Adipose tissue (tissue), 3 donors: ENCODE measurements around the gene GNPAT. TPM values are rescaled to one million over a fixed set of nuclear protein-coding genes. Genes with fewer than 3 reads are reported as not detected.

ENCODE experiments used
- H3K27ac ChIP-seq: one replicate; pipeline ENCODE4 v1.5.1; 2013; ENCODE audit warnings: low read depth, low read length
- WGBS, 3 donors: extraction: QIAGEN DNeasy Blood & Tissue Kit; methylation state at CpG; one replicate each; pipeline ENCODE4 v1.1.7; 2013; 5-methylcytosine and 5-hydroxymethylcytosine counted together
- polyA plus RNA-seq, 3 donors: library from polyadenylated mRNA; stranded (reverse); fragments of 200-250 nt; gene quantifications; one replicate each; pipeline ENCODE4 v1.2.3, GENCODE V29; 2013
- donor health status: healthy with polysubstance abuse.
- donor health status: Bipolar disorder and iron deficiency.
- donor health status: healthy.

Gene GNPAT
- polyA plus RNA-seq, 3 donors: 25.1 to 33.9 (median 26.5) TPM

GRCh38 chr1:231279683-231280082 is 38.7 kb downstream of the GNPAT start:
- no peak overlapping the region for H3K27ac ChIP-seq
- 85 to 93% (median 87%) methylated on average over 7 of the region's 7 CpGs for WGBS, 3 donors

DNA sequence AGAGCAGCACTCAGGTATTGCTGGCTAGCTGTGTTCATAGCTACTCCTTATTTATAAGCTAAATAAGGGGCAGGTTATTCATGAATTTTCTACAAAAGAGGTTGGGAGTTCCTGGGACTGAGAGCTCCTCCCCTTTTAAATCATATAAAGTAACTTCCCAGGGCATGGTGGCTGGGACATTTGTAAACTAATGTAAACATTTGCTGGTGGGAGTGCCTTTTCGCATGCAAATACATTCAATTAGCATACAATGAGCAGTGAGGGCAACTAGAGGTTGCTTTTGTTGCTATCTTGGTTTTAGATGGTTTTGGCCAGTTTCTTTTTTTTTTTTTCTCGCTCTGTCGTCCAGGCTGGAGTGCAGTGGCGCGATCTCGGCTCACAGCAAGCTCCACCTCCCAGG is 43.4 kb downstream of the GNPAT start:
- WGBS, 3 donors: 84 to 95% (median 95%) methylated on average over 6 of the region's 6 CpGs
- H3K27ac ChIP-seq: no peak overlapping the region

DNA sequence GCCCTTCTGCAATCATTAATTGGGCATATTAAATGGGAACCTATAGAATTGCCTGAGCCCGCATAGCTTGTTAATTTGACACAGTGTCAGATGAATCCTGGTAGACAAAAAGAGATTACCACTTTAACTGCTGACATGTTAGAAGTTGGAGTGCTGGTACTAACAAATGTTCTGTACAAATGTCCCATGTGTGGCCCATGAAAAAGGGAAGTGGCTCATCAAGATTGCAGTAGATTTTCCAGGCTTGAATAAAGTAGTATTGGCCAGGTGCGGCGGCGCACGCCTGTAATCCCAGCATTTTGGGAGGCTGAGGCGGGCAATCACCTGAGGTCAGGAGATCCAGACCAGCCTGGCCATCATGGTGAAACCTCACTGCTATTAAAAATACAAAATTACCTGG is 45.6 kb downstream of the GNPAT start:
- 95 to 99% (median 97%) methylated on average over 6 of the region's 6 CpGs for WGBS, 3 donors
- H3K27ac ChIP-seq: no peak overlapping the region

- 54 to 95% (median 93%) methylated on average over 4 of the region's 4 CpGs for WGBS, 3 donors
- H3K27ac ChIP-seq: no peak overlapping the region
Observed at GRCh38 chr1:231295938-231296337, 54.9 kb downstream of the GNPAT start.

GRCh38 chr1:231301990-231302389 is 61.0 kb downstream of the GNPAT start:
- WGBS, 3 donors: 93 to 98% (median 95%) methylated on average over 3 of the region's 3 CpGs
- H3K27ac ChIP-seq: no peak overlapping the region

- 92 to 97% (median 94%) methylated on average over 10 of the region's 10 CpGs for WGBS, 3 donors
- H3K27ac ChIP-seq: no peak overlapping the region
Observed at GRCh38 chr1:231310391-231310934, 69.5 kb downstream of the GNPAT start.

DNA sequence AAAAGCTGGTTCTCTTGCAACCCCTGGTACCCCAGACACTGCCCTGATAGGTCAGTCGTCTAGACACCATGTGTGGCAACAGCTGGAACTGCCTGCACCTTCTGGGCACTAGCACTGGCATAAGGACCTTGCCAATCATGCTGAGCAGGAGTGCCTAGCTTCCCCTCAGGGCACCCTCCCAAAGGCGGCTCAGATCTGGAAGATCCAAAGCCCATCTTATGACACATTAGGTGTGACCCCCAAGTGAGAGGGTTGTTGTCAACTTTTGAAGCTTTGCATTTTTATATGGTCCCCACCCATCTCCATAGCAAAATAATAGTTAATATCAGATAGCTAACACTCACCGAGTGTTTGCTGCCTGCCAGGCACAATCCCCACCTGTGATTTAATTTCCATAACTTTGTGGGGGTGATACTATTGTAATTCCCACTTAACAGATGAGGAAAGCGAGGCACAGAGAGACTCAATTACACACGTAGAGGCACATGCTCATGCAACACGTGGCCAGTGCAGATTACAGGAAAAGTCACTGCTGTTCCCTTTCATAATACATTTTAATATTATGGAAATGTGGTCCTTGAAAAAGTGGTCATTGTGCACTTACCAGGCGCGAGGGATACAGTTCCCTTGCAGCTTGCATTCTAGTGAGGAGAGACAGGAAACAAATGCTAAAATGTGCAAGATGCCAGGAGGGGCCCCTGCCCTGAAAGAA is 70.9 kb downstream of the GNPAT start:
- H3K27ac ChIP-seq: no peak overlapping the region
- 78 to 84% (median 79%) methylated on average over 8 of the region's 8 CpGs for WGBS, 3 donors

GRCh38 chr1:231312432-231312788 is 71.4 kb downstream of the GNPAT start:
- WGBS, 3 donors: 89 to 97% (median 95%) methylated on average over 5 of the region's 5 CpGs
- H3K27ac ChIP-seq: no peak overlapping the region

GRCh38 chr1:231313661-231314060 is 72.6 kb downstream of the GNPAT start:
- WGBS, 3 donors: 75 to 92% (median 87%) methylated on average over 4 of the region's 4 CpGs
- H3K27ac ChIP-seq: no peak overlapping the region

- H3K27ac ChIP-seq: no peak overlapping the region
- 31 to 39% (median 38%) methylated on average over 11 of the region's 11 CpGs for WGBS, 3 donors
Observed at GRCh38 chr1:231315887-231316286, 74.9 kb downstream of the GNPAT start.

DNA sequence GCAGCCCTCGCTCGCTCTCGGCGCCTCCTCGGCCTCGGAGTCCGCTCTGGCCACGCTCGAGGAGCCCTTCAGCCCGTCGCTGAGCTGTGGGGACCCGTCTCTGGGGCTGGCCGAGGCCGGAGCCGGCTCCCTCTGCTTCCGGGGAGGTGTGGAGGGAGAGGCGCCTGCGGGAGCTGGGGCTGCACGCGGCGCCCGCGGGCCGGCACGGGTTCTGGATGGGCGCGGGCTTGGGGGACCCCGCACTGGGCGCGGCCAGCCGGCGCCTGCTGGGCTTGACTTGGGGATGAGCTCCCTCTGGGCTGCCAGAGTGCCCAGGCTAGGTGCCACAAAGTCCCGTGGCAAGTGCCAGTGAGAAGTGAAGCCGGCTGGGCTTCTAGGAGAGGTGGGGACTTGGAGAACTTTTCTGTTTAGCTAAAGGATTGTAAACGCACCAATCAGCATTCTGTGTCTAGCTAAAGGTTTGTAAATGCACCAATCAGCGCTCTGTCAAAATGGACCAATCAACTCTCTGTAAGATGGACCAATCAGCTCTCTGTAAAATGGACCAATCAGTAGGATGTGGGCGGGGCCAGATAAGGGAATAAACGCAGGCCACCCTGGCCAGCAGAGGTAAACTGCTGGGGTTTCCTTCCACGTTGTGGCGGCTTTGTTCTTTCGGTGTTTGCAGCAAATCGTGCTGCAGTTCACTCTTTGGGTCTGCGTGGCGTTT is 76.4 kb downstream of the GNPAT start:
- WGBS, 3 donors: 95 to 96% (median 96%) methylated on average over 41 to 44 of the region's 44 CpGs

DNA sequence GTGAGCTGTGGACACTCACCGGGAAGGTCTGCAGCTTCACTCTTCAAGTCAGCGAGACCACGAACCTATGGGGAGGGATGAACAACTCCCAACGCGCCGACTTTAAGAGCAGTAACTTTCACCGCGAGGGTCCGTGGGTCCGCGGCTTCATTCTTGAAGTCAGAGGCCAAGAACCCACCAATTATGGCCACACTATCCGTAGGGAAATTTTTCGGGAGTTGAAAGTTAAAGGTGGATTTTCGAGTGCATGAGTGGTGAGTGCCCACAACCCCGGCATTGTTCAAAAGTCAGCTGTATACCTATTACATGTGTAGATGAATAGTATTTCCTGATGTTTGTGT is 77.0 kb downstream of the GNPAT start:
- H3K27ac ChIP-seq: no peak overlapping the region
- 94 to 97% (median 96%) methylated on average over 15 of the region's 15 CpGs for WGBS, 3 donors

More for the DNA sequence above, 76.4 kb downstream of the GNPAT start:
- H3K27ac ChIP-seq: no peak overlapping the region

DNA sequence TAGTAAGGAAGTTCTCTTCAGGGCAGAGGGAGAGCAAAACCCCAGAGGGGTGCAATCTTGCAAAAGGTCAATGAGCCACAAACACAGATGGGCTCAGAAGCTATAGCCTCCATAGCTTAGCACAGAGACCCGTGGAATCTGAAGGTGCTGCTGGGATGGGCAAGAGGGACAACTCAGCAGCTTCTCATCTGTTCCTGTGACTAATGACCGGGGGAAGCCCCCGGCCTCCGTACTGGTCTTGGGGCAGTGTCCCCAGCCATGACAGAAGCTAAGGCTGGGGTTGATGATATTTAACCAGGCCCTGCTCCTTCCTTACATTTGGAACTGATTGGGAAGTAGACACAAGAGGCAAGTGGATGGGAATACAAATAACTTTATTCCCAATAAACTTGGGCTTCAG is 77.6 kb downstream of the GNPAT start:
- WGBS, 3 donors: 88 to 95% (median 89%) methylated on average over 4 of the region's 4 CpGs
- no peak overlapping the region for H3K27ac ChIP-seq

DNA sequence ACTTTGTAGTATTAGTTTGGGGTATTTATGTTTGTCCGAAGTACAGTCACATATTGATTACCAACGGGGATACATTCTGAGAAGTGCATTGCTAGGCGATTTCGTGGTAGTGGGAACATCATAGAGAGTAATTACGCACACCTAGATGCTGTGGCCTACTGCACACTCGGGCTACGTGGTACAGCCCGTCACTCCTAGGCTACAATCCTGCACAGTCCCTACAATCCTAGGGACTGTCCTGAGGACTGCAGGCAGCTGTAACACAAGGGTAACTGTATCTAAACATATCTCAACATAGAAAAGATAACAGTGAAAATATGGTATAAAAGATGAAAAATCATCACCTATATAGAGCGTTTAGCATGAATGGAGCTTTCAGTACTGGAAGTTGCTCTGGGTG is 78.1 kb downstream of the GNPAT start:
- no peak overlapping the region for H3K27ac ChIP-seq
- 87 to 94% (median 93%) methylated on average over 9 of the region's 9 CpGs for WGBS, 3 donors

GRCh38 chr1:231322880-231323530 is 82.0 kb downstream of the GNPAT start:
- H3K27ac ChIP-seq: no peak overlapping the region
- WGBS, 3 donors: 76 to 83% (median 81%) methylated on average over 7 of the region's 7 CpGs

DNA sequence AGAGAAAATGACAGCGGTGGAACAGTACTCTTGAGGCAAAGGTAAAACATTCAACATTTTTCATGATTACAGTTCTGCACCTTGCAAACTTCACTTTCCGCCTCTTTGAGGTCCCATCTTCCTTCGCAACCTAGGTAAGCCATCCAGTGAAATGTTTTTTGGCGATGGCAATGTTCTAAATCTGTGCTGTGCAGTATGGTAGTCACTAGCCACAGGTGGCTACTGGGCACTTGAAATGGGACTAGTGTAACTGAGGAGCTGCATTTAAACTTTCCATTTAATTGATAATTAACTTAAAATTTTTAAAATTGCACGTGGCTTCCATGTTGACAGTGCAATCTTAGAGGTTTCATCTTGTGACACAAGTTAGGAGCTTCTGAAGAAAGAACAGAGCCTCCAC is 83.6 kb downstream of the GNPAT start:
- no peak overlapping the region for H3K27ac ChIP-seq
- 83 to 85% (median 84%) methylated on average over 5 of the region's 5 CpGs for WGBS, 3 donors

GRCh38 chr1:231326248-231326647 is 85.2 kb downstream of the GNPAT start:
- H3K27ac ChIP-seq: no peak overlapping the region
- WGBS, 3 donors: 26 to 87% (median 86%) methylated on average over 1 of the region's 1 CpG
